Measurements from ENCODE around the gene EEF1A1.

EEF1A1 gene

GRCh38 chr6:73484438-73484837, 36.4 kb downstream of the EEF1A1 start:
- no peak overlapping the region for H3K4me3 ChIP-seq (ENCODE audit: low read depth in 1 of 2, low read length in 1 of 2)
- no peak overlapping the region for H3K27ac ChIP-seq
- no peaks in the 10 kb centered on the region for H3K27me3 ChIP-seq
- H3K36me3 ChIP-seq, result peaks cover 87% of the 10 kb centered on the region
- TF ChIP-seq, protein P1, sequence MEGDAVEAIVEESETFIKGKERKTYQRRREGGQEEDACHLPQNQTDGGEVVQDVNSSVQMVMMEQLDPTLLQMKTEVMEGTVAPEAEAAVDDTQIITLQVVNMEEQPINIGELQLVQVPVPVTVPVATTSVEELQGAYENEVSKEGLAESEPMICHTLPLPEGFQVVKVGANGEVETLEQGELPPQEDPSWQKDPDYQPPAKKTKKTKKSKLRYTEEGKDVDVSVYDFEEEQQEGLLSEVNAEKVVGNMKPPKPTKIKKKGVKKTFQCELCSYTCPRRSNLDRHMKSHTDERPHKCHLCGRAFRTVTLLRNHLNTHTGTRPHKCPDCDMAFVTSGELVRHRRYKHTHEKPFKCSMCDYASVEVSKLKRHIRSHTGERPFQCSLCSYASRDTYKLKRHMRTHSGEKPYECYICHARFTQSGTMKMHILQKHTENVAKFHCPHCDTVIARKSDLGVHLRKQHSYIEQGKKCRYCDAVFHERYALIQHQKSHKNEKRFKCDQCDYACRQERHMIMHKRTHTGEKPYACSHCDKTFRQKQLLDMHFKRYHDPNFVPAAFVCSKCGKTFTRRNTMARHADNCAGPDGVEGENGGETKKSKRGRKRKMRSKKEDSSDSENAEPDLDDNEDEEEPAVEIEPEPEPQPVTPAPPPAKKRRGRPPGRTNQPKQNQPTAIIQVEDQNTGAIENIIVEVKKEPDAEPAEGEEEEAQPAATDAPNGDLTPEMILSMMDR (IDR thresholded peaks at IDR 0.05), result no peak
- no peaks in the 10 kb centered on the region for H3K9me3 ChIP-seq
- H3K4me1 ChIP-seq (ENCODE audit: control insufficient read depth in 1 of 2, insufficient read depth in 1 of 2, low read depth in 1 of 2, low read length in 1 of 2), result no peaks in the 10 kb centered on the region

DNA sequence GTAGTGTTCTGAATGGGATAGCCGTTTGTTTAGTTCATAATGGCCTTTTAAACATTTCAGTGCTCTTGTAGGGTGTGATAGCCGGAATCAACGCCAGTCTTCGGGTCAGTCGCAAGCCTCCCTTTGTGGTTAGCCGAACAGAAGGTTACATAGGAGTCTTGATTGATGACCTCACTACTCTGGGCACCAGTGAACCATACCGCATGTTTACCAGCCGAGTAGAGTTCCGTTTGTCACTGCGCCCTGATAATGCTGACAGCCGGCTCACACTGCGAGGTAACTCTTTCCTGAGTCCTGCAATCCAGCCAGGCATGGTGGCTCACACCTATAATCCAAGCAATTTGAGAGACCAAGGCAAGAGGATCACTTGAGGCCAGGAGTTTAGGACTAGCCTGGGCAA, 38.9 kb downstream of the EEF1A1 start:
- TF ChIP-seq, protein P1 (IDR thresholded peaks at IDR 0.05), result no peak
- Histone ChIP-seq H3K27me3 (no peaks in the 10 kb centered on the region), H3K9me3 (no peaks in the 10 kb centered on the region), H3K36me3 (peaks cover 77% of the 10 kb centered on the region), H3K4me1 (ENCODE audit: control insufficient read depth in 1 of 2, insufficient read depth in 1 of 2, low read depth in 1 of 2, low read length in 1 of 2) (no peaks in the 10 kb centered on the region), H3K27ac (no peak overlapping the region), H3K4me3 (ENCODE audit: low read depth in 1 of 2, low read length in 1 of 2) (no peak overlapping the region)

GRCh38 chr6:73477407-73477806, 43.4 kb downstream of the EEF1A1 start:
- no peak overlapping the region for H3K27ac ChIP-seq
- H3K4me3 ChIP-seq (ENCODE audit: low read depth in 1 of 2, low read length in 1 of 2), result no peak overlapping the region
- TF ChIP-seq, protein P1 (IDR thresholded peaks at IDR 0.05), result no peak
- H3K9me3 ChIP-seq, result no peaks in the 10 kb centered on the region
- H3K4me1 ChIP-seq (ENCODE audit: control insufficient read depth in 1 of 2, insufficient read depth in 1 of 2, low read depth in 1 of 2, low read length in 1 of 2), result no peaks in the 10 kb centered on the region
- H3K36me3 ChIP-seq, result peaks cover 57% of the 10 kb centered on the region
- no peaks in the 10 kb centered on the region for H3K27me3 ChIP-seq

DNA sequence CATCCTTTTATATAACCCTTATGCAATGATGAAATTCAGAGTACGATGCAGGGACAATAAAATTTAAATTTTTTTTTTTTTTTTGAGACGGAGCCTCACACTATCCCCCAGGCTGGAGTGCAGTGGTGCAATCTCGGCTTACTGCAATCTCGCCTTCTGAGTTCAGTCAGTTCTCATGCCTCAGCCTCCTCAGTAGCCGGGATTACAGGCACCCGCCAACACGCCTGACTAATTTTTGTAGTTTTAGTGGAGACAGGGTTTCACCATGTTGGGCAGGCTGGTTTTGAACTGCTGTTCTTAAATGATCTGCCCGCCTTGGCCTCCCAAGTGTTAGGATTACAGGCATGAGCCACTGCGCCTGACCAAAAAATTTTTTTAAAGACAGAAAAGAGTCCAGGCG, 44.1 kb downstream of the EEF1A1 start:
- Histone ChIP-seq H3K4me3 (ENCODE audit: low read depth in 1 of 2, low read length in 1 of 2) (no peak overlapping the region), H3K27me3 (no peaks in the 10 kb centered on the region), H3K4me1 (ENCODE audit: control insufficient read depth in 1 of 2, insufficient read depth in 1 of 2, low read depth in 1 of 2, low read length in 1 of 2) (no peaks in the 10 kb centered on the region), H3K27ac (no peak overlapping the region), H3K36me3 (peaks cover 57% of the 10 kb centered on the region), H3K9me3 (no peaks in the 10 kb centered on the region)
- TF ChIP-seq, protein P1 (IDR thresholded peaks at IDR 0.05), result no peak

DNA sequence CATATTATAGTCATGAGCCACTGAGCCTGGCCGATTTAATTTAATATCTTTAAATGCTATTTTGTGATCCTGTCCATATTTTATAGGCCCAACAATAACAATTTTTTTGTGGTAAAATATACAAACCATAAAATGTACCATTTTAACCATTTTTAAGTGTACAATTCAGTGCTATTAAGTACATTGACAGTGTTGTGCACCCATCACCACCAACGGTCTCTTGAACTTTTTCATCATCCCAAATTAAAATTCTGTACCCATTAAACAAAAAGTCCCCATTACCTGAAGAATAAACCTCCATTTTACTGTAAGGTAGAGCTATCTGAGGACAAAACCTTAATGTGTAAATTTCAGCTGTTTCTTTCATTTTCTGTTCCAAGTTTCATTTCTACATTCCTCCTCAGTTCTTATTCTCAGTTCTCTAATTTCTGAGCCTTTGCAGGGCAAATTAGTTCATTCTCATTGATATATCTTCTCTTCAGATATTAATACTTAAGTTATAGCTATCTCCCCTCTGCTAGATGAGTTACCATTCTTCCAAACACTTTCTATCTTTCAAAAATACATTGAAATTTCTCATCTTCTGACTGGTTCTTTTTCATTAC, 49.0 kb downstream of the EEF1A1 start:
- Histone ChIP-seq H3K27me3 (no peaks in the 10 kb centered on the region), H3K4me3 (ENCODE audit: low read depth in 1 of 2, low read length in 1 of 2) (no peak overlapping the region), H3K27ac (no peak overlapping the region), H3K9me3 (no peaks in the 10 kb centered on the region), H3K4me1 (ENCODE audit: control insufficient read depth in 1 of 2, insufficient read depth in 1 of 2, low read depth in 1 of 2, low read length in 1 of 2) (no peaks in the 10 kb centered on the region), H3K36me3 (peaks cover 61% of the 10 kb centered on the region)
- TF ChIP-seq, protein P1 (IDR thresholded peaks at IDR 0.05), result no peak
